ENCODE measurements around the gene ZNF597.

The ZNF597 gene, protein sequence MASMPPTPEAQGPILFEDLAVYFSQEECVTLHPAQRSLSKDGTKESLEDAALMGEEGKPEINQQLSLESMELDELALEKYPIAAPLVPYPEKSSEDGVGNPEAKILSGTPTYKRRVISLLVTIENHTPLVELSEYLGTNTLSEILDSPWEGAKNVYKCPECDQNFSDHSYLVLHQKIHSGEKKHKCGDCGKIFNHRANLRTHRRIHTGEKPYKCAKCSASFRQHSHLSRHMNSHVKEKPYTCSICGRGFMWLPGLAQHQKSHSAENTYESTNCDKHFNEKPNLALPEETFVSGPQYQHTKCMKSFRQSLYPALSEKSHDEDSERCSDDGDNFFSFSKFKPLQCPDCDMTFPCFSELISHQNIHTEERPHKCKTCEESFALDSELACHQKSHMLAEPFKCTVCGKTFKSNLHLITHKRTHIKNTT

DNA sequence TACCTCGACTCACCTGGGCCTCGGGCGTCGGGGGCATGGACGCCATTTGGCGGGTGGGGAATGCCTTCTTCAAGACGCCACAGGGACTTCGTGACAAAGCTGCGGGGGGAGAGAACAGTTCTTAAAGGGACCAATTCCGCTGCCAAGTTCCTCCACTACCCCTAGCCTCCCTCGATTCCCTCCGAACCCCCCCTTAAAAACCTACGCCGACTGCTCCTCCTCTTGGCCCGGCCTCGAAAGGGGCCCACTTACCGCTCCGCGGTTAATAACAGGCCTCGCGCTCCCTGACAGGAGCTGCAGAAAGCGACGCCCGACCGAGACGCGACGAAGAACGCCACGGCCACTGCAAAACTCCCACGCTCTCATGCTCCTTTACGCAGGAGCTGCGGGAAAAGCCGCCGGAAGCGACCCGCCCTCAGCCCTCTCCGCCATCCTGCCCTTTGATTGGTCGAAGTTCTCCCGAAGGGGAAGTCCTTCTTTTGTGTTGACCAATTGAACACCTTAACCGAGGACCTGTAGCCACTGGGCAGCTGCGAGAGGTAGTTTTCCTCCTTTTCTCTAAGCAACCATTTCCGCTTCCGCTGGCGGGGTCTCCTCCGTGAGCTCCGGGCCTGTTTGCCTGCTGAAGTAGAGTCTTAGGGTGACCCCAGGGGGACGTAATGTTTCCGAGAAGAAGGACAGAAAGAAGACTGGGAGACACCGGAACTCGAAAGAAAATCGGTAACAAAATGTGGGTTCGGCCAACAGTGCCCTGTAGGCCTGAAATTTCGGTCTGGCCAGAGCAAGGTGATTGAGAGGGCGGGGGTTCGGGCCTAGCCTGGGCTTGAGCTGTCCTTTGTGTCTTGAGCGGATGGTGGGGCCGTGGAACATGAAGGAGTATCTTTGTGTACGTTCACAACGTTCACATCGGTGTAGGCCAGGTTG lies at the start of gene ZNF597, which contains the start of gene NAA60:
ZNF597 (minus strand) TSS at position 397 of the 924 bp plus-strand sequence; CDS start at position 46, 351 bp downstream.
NAA60 (plus strand) TSS at position 573 of the 924 bp plus-strand sequence. CDS start 32,548 bp downstream, outside the sequence.
- DNase-seq = peak; percentile 91

DNA sequence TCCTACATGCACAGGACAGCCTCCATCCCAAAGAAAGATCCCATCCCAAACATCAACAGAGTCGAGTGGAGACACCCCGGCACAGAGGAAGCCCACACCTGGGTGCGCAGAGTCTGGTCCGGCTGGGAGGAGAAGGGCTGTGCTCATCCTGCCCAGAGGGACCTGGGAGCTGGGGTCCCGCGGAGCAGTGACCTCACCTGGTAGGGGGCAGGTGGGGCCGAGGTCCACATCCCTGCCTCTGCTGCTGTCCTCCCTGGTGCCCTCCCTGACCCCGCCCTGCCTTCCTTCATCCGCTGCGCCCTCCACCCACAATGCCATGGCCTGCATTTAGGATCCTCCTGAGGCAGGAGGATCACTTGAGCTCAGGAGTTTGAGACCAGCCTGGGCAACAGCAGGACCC lies 49.1 kb upstream of the ZNF597 start:
- no peak for DNase-seq

DNA sequence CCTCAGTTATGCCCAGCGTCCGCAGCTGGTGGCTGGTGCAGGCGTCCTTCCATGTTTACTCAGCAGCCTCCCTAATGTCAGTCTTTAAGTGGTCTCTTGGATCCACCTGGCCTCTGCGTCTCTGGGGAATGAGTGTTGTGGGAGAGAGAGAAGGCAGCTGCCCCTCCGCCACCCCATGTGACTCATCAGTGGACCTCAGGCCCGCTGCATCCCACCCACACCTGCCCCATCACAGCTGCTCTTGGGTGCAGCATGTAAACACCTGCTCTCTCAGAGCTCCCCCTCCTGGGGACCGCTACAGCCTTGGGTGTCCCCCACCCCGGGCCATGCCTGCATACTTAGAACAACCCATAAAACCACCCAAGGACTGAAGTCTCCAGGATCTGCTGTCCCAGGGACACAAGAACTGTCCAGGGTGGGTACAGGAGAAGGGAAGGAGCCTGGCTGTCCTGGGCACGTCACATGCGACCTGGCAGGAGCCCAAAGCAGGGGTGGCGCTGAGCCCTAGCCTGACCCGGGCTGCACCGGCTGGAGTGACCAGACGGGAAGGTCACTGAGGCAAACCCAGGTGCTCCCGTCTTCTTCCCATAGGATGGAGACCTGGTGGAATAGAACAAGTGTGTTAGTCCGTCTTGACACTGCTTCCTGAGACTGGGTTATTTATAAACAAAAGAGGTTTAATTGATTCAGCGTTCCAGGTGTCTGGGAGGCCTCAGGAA lies 47.8 kb upstream of the ZNF597 start:
- DNase-seq = no peak

DNA sequence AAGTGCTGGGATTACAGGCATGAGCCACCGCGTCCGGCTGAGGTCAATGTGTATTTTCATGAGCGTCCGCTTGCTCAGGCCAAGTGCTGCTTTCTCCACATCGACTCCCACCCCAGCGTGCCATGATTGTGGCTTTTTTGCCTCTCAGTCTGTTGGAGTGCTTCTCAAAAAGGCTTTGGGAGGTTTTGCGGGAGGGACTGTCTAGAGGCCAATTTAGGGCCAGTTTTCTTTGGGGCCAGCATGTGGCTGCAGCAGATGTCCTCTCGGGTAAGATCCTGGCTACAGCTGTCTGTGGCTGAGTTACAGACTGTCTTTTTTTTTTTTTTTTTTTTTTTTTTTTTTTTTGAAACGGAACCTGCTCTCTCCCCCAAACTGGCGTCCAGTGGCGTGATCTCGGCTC lies 45.5 kb upstream of the ZNF597 start:
- DNase-seq = no peak

DNA sequence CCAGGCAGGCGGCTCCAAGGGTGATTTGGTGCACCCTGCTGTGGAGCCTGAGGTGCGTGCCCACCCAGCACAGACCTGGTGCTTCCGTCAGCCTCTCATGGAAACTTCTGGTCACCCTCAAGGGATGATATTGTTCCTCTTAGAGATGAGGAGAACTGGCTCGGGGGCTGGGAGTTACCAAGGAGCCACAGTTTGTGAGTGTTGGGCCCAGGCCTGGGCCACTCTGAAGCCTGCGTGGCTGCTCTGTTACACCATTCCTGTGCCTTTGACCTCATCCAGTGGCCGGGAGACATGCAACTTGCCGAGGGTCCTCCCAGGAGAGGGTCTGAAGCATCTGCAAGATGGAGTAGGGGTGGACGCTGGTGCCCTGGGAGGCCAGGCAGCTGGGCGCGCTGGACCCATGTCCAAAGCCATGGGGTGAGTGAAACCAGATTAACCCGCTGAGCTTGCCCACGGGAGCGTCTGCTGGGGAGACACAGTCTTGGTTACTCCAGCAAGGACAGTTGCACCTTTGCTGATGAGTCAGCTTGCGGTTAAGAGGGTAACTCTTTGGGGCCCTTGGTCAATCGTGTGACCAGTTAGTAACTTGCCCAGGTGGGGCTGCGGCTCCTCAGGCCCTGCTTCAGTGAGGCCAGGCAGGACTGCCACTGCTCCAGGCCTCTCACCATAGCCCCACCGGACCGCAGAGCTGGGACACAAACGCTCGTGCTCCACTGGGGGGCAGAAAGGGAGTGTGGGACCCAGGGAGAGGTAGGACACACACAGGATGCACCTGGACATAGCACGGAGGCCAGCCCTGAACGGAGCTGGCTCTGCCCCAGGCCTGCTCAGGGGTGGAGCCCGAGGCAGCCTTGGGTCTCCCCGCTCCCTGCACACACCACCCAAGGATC lies 44.5 kb upstream of the ZNF597 start:
- no peak for DNase-seq

DNA sequence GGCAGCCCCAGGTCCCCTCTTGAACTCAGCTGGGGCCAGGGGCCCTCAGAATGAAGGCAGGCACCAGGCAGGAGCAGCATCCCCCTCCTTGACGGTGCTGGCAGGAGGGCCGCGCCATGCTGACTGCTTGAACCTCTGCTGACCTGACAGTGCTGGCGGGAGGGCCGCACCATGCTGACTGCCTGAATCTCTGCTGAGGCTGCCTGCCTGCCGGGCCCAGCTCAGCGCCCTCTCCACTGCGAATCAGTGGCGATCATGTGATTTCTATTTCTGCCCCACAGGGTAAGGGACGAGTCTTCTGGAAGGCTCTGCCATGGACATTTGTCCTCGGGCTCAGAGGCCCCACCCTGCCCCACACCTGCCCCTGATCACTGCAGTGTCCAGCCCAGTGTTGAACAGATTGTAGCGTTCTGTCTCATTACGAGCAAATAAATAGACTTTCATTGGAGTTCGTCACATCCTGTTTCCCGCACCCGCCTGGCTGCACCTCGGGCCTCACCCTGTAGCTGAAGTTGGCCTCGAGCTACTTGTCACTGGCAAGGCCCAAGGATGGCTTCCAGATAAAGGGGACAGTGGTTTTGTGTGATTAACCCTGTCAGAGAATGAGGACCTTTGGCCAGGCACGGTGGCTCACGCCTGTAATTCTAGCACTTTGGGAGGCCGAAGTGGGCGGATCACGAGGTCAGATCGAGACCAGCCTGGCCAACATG lies 43.4 kb upstream of the ZNF597 start:
- no peak for DNase-seq

DNA sequence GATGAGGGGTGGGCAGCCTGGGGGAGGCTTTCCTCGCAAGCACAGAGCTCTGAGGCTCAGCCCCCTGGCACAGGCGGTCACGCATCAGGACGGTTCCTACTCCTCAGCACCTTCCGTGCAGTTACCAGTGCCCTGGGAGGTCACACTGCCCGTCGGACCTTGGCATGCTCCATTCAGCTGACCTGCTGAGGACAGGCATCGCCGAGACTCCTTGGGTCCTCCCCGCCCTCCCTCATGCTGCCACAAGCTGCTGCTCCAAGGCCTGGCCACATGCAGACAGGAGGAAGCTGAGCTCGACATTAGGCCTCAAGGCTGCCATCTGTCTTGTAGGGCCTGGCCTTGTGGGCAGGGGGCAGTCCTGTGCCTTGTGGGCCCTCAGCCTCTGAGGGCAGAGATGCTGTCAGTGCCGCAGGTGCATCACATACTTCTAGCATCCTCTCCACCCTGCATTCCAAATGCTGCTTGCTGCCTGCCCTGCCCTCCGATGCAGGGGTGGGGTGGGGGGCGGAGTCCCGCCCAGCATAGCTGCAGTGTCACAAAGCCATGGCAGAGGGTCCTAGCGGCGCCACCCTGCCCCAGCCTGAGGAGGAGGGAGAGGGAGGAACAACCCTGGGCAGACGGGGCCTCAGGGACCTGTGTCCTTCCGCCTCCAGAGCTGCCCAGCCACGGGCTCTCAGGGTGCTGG lies 42.7 kb upstream of the ZNF597 start:
- DNase-seq = no peak

DNA sequence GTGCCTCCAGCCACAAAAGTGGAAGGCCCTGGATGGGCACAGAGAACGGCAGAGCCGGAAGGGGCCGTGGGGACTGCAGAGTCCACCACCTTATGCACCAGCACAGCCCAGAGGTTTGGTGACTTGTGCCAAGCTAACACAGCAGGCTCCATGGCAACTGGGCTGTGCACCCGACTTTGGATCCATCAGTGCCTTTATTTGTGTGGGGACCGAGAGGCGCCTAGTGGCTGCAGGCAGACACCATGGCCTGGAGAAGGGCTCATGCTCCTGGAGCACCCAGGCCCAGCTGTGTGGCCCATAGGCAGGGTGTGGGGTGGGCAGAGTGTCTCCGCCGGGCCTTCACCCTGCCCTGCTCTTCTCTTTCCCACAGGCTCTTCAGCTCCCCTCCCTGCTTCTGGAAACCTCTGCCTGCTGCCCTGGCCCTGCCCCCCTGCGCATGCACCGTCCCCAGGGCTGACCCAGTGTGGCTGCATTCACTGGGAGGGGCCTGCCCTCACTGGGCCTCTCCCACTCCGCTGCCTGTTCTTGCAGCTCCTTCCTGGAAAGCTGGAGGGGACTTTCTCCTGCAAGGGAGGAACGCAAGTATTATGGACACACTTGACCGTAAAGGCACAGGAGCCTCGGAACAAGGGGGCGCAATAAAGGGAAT lies 41.9 kb upstream of the ZNF597 start:
- no peak for DNase-seq

DNA sequence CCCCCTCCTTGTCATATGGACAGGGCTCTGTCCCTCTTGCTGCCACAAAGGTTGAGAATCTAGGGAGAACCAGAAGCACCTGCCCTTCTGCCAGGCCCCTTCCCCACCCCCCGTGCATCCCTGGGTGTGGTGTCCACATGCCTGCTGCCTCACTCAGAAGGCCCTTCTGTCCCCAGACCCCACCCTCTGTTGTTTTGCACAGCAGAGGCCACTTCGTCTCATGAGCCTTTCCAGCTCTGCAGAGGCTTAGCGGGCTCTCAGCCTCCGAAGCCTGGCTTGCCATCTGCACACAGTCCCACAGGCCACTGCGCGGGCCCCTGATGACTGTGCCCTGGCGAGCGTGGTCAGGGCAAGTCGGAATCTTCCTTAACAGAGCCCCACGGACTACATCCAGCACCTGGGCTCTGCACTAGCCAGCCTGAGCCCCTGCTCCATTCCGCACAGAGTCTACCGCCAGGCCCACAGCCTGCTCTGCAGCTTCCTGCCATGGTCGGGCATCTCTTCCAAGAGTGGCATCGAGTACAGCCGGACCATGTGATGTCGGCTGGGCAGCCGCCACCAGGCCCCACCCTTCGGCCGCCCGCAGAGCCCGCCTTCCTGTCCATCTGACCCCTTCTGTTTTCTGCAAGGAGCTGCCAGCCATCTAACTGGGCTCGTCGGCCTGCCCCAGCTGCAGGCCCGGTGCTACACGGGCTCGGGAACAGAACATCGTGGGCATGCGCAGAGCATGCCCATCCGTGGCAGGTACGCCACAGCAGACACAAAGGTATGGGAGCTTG lies 41.2 kb upstream of the ZNF597 start:
- DNase-seq = no peak

DNA sequence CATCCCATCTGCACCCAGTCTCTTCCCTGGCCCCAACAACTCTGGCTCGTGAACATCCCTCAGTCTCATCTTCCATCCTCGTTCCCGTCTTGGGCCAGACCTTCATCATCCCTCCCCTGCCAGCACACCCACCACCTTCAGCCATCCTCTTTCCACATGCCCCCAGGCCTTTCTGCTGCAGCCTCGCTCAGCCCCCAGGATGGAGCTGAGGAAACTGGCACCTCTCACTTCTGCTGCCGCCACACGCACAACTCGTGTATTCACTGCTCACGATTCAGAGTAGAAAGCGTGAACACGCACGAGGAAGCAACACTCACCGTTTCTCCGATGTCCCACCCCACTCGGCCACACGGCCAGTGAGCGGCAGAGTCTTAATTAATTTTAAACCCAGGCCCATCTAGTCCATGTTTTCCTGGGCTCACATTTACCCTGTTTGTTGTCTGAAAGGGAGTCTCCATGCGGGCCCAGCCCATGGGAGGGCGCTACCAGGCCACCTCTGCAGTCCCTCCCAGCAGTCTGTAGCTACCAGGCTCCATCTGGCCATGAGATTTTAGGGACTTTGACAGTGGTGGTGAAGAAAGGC lies 39.4 kb upstream of the ZNF597 start:
- DNase-seq = no peak

DNA sequence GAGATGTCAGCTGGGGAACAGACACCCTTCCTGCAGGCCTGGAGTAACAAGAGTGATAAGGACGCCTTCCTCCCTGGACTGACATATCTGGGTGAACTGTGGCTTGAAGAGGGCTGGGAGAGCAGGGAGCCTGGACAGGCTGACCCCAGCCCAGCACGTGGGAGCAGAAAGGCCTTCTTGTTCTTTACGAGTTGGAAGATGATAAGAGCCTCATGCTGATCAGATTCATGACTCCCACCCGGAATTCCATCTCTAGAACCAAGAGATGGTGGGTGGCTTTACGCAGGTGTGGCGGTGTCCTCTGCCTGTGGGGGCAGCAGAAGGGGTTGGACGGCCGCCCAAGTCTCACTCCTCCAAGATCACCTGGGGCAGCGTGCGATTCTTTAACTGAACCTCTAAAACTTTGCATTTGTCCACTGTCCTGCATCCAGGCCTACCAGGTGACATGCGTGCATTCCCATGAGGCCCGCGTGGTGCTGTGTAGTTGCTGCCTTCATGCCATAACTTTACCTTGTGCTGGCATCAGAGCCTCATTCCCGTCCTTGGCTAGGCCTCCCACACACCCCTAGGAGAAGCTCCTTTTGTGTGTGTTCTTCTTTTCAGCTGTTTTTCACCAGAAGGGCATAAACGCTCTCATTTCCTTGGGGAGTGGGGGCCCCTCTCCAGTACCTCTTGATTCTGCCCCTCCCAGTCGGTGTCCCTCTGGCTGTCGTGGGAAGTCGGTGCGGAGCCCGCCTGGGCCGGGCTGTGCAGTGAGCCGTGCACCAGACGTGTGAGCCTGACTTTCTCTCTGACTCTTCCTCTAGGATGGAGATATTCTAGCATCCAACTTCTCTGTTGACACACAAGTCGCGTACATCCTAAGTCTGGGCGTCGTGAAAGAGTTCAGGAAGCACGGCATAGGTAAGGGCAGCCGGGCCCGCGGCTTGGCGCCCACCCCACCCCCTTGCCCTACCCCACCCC lies 38.7 kb upstream of the ZNF597 start:
- DNase-seq = no peak

DNA sequence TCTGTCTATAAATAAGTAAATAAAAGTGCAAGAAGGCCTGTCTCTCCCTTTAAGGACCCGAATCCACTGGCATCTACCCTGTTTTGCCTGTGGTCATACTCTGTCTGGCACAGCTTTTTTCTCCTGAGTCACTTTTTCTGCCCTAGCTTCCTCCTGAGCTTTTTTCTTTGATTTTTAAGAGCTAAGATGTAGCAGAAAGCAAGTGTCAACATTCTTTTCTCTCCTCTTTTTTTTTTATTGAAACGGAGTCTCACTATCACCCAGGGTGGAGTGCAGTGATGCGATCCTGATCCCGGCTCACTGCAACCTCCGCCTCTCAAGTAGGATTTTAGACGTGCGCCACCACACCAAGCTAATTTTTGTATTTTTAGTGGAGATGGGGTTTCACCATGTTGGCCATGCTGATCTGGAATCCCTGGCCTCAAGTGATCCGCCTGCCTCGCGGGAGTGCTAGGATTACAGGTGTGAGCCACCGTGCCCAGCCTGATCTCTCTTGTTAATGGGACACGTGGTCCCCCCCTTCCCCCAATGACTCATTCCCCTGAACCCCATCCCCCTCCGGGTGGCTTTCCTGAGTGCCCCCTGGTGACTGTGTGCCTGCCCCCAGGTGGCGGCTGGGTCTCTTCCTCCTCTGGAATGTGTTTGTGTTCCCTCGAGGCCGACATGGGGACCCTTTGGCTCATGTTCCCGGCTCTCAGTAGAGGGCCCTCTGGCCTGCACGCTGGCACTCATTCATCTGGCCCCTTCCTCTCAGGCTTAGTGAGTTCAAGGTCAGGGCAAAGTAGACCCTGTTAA lies 37.8 kb upstream of the ZNF597 start:
- DNase-seq = no peak

DNA sequence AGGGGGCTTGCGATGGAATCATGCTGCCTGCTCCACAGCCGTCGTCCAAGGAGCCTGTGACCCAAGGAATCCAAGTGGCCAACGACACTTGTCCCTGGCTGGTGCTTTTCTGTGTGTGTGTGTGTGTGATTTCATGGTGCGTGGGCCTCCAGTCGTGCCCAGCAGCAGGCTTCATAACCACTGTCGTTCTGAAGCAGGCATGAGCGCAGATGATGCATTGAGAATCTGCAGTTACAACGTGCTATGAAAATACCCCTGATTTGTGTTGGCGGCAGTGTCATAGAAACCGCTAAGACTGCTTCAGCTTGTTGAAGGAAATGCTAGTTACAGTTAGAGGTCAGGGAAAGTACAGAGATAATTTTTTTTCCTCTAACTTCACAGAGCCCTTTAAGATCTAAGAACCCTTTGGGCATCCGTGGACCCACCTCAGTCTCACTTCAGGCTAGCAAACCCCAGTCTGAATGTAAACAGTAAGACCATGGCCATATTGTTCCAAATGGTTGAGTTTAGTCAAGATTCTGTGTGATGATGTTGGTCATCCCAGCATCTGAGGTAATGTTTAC lies 36.4 kb upstream of the ZNF597 start:
- no peak for DNase-seq

DNA sequence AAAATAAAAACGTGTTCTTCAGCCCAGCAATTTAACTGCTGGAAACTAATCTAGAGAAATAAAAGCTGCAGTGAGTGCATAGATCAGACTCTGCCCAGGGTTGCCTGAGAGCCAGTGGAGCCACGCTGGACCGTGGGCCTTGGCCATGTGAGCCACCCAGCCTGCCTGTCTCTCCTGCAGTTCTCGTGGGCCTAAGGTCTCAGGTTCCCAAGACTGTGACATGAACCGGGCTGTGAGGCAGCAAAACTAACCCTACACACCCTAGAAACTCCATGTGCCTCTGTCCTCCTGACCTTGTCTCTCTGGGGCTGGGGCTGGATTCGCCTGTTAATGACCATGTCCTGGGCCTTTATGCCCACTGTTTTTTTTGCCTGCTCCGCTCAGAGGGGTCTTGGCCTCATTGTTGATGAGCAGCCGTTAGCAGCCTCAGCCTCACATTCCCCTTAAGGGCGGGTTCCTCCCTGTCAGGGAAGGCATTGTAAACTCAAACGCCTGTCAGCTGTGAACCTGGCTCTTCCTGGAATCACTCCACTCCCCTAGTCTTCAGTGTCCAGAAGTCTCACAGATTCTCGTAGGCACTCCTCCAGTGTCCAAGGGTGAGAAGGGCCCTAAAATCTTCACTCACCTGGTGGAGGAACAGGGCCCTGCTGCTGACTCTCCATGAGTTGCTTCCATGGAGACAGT lies 35.1 kb upstream of the ZNF597 start:
- no peak for DNase-seq

DNA sequence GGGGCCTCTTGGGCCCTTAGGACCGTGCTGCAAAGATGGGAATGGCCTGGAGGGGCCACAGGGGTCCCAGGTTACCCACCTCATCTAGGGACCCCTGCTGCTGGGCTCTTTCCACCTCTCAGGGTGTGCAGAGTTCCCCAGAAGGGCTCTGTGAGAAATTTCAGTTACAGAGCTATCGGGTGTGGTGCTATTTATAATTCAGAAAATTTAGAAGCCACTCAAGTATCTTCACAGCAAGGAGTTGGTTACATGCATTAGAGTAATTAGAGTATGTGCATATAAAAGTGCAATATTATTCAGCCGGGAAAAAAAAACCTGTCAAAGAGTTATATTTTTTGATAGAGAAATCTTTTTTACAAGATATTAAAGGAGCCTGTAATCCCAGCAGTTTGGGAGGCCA lies 33.1 kb upstream of the ZNF597 start:
- no peak for DNase-seq
